GM12878 (cell line): ENCODE measurements around the gene SVIL. TPM values are rescaled to one million over a fixed set of nuclear protein-coding genes. Genes with fewer than 3 reads are reported as not detected.

Experiments
- ASH2L ChIP-seq: fragments of 300-600, 200-600 bp; sonication (generic); IDR thresholded peaks from 2 replicates; pipeline ENCODE4 v1.6.1; 2017; ENCODE audit warnings: low read depth, mild to moderate bottlenecking, borderline replicate concordance
- CEBPZ ChIP-seq: fragments of 150-350 bp; IDR thresholded peaks from 2 replicates; pipeline ENCODE4 v1.6.1; 2016; ENCODE audit warnings: low read depth, low read length
- HSF1 ChIP-seq: fragments of 150-350 bp; IDR thresholded peaks from 2 replicates; pipeline ENCODE4 v1.6.1; 2014; ENCODE audit warnings: mild to moderate bottlenecking, low read depth, low read length
- IKZF1 ChIP-seq: fragments of 450-650 bp; conservative IDR thresholded peaks from 2 replicates; pipeline ENCODE4 v1.6.1; 2017; ENCODE audit warnings: antibody characterized with exemption, mild to moderate bottlenecking
- JUNB ChIP-seq: IDR thresholded peaks from 2 replicates; pipeline ENCODE4 v1.6.1; 2016; ENCODE audit warnings: antibody characterized with exemption, mild to moderate bottlenecking
- KDM1A ChIP-seq: fragments of 200-600 bp; sonication (generic); IDR thresholded peaks from 2 replicates; pipeline ENCODE4 v1.6.1; 2016; ENCODE audit warnings: borderline replicate concordance
- KLF5 ChIP-seq: fragments of 450-650 bp; IDR thresholded peaks from 2 replicates; pipeline ENCODE4 v1.6.1; 2014; ENCODE audit warnings: mild to moderate bottlenecking; ENCODE audit not compliant: partially characterized antibody
- MTA3 ChIP-seq: IDR thresholded peaks from 2 replicates; pipeline ENCODE4 v1.6.1; 2012; ENCODE audit warnings: low read length, inconsistent platforms, borderline replicate concordance
- MYB ChIP-seq: fragments of 150-350 bp; IDR thresholded peaks from 2 replicates; pipeline ENCODE4 v1.6.1; 2014; ENCODE audit warnings: mild to moderate bottlenecking, low read depth, low read length, borderline replicate concordance
- RUNX3 ChIP-seq: IDR thresholded peaks from 2 replicates; pipeline ENCODE4 v1.6.1; 2012; ENCODE audit warnings: low read length, inconsistent platforms
- SP1 ChIP-seq: IDR thresholded peaks from one replicate; pipeline ENCODE4 v1.6.1; 2011; ENCODE audit warnings: low read depth, low read length
- SRF ChIP-seq, 2 experiments: IDR thresholded peaks; 2 replicates each; pipeline ENCODE4 v1.6.1; 2011; ENCODE audit warnings: low read depth in 2 of 2, low read length in 2 of 2, mild to moderate bottlenecking in 1 of 2, moderate library complexity in 1 of 2
- TCF12 ChIP-seq: IDR thresholded peaks from 2 replicates; pipeline ENCODE4 v1.6.1; 2011; ENCODE audit warnings: low read depth, mild to moderate bottlenecking, low read length
- polyA plus RNA-seq, 11 experiments: library from polyadenylated mRNA; depleted of rRNA in 4 of 11; unstranded in 6 of 11; stranded (reverse) in 5 of 11; fragments of >200 nt; fragmentation: Nextera tagmentation in 4 of 11; fragmentation: Illumina TruSeq in 1 of 11; extraction: Ambion mirVana in 4 of 11; extraction: Trizol in 1 of 11; gene quantifications; 1 replicate in 1 of 11; 2 replicates in 10 of 11; pipeline versions ENCODE4 v1.2.1 to v1.2.3, GENCODE V29; 2011 to 2016; ENCODE audit warnings: inconsistent platforms in 2 of 11, missing spikeins in 2 of 11, low read depth in 1 of 11
- total RNA-seq, 4 experiments: library from RNA; depleted of rRNA in 3 of 4; stranded (reverse); fragments of >200 nt in 3 of 4; fragmentation: Illumina TruSeq in 1 of 4; extraction: Trizol in 1 of 4; gene quantifications; 2 replicates each; pipeline versions ENCODE4 v1.2.1 to v1.2.3, GENCODE V29; 2013 to 2021
- TF ChIP-seq, protein P1 (sequence below): IDR thresholded peaks from 2 replicates; pipeline ENCODE4 v1.6.1; 2012; ENCODE audit warnings: low read depth, low read length, improper control_type of control experiment
- TF ChIP-seq, protein P2 (sequence below): fragments of 450-650 bp; IDR thresholded peaks from 2 replicates; pipeline ENCODE4 v1.6.1; 2017; ENCODE audit warnings: mild to moderate bottlenecking, moderate library complexity

SVIL gene
- total and polyA plus RNA-seq, 10 of the 15 experiments (the other 5 are each of a cell fraction or from before 2014, with no cell fraction given), result 0.22 to 1.9 (median 0.87) TPM

DNA sequence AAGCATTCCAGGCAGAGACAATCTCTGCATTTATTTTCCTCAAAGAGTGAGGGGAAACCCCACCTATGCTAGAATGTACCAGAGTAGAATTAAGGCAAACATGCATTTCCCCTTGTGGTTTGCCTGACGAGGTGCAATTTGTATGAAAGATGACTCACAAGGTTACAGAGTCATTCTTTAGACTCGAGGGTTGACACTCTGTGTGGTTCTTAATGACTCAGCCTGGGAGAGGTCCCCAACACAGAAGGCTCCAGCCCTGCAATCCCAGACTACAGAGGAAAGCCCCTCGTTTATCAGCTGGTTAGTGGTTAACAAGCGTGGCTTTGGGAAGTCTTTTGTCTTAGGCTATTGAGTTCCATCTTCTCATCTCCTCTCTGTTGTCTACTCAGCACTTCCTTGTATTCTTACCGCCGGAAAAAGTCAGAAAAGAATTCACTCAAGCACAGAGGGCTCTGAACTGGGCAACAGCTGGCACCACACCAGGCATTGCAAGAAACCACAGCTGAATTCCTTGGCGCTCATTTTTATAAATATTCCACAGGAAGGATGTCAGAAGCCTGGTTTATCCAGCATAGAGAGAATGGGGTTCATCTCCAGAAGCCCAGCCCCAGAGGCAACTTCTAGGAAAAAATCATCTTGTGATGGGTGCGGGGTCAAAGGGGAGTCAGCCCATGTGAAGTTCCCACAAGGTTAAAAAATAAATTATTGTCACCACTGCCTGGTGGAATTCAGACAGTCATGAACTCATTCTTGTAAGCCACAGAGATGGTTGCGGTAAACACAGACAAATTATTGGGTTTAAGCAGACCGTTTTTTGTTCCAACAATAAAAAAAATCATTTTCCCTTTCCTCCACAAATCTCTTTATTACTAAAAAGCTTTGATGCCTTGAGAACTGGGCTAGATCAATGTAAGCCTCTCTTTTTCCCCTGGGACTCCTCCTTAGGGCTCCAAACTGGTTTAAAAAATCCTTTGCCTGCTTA, 24.5 kb upstream of the SVIL start (continued):
- TF ChIP-seq ASH2L, result no peak
- TF ChIP-seq SP1, result no peak
- no peak for TF ChIP-seq CEBPZ
- TF ChIP-seq KLF5, result no peak
- TF ChIP-seq, protein P1, sequence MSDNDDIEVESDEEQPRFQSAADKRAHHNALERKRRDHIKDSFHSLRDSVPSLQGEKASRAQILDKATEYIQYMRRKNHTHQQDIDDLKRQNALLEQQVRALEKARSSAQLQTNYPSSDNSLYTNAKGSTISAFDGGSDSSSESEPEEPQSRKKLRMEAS, result no peak
- TF ChIP-seq RUNX3, result peak; percentile 93
- TF ChIP-seq SRF (IDR thresholded peaks at IDR 0.05; ENCODE audit: low read depth in 2 of 2, low read length in 2 of 2), result no peak
- TF ChIP-seq JUNB, result peak; percentile 70
- TF ChIP-seq MTA3, result no peak
- TF ChIP-seq IKZF1, result peak; percentile 99
- no peak for TF ChIP-seq MYB
- TF ChIP-seq, protein P2, sequence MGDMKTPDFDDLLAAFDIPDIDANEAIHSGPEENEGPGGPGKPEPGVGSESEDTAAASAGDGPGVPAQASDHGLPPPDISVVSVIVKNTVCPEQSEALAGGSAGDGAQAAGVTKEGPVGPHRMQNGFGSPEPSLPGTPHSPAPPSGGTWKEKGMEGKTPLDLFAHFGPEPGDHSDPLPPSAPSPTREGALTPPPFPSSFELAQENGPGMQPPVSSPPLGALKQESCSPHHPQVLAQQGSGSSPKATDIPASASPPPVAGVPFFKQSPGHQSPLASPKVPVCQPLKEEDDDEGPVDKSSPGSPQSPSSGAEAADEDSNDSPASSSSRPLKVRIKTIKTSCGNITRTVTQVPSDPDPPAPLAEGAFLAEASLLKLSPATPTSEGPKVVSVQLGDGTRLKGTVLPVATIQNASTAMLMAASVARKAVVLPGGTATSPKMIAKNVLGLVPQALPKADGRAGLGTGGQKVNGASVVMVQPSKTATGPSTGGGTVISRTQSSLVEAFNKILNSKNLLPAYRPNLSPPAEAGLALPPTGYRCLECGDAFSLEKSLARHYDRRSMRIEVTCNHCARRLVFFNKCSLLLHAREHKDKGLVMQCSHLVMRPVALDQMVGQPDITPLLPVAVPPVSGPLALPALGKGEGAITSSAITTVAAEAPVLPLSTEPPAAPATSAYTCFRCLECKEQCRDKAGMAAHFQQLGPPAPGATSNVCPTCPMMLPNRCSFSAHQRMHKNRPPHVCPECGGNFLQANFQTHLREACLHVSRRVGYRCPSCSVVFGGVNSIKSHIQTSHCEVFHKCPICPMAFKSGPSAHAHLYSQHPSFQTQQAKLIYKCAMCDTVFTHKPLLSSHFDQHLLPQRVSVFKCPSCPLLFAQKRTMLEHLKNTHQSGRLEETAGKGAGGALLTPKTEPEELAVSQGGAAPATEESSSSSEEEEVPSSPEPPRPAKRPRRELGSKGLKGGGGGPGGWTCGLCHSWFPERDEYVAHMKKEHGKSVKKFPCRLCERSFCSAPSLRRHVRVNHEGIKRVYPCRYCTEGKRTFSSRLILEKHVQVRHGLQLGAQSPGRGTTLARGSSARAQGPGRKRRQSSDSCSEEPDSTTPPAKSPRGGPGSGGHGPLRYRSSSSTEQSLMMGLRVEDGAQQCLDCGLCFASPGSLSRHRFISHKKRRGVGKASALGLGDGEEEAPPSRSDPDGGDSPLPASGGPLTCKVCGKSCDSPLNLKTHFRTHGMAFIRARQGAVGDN, result no peak
- no peak for TF ChIP-seq HSF1
- TF ChIP-seq KDM1A, result no peak
- TF ChIP-seq TCF12, result no peak
